SU-DHL-6 (cell line): ENCODE results near the gene CST11.

Source experiments
- H2AFZ ChIP-seq: fragments of 200-600 bp; sonication (generic); 2 replicates; pipeline ENCODE4 v1.6.1; 2014; ENCODE audit warnings: low read depth, mild to moderate bottlenecking, moderate library complexity, mixed read lengths, antibody characterized with exemption, low read length; ENCODE audit not compliant: severe bottlenecking
- H3F3A ChIP-seq: fragments of 200-600 bp; shearing (Covaris generic); 2 replicates; pipeline ENCODE4 v1.6.0; 2016; ENCODE audit warnings: antibody characterized with exemption, mild to moderate bottlenecking; ENCODE audit not compliant: insufficient read depth
- H3K27ac ChIP-seq: fragments of 200-600 bp; sonication (generic); 2 replicates; pipeline ENCODE4 v1.5.1; 2016; ENCODE audit warnings: low read depth, mild to moderate bottlenecking, low read length, moderate library complexity, mixed read lengths
- H3K27me3 ChIP-seq: fragments of 200-600 bp; sonication (generic), shearing (Covaris generic); 2 replicates; pipeline ENCODE4 v1.6.0; 2014; ENCODE audit warnings: mild to moderate bottlenecking, low read length
- H3K36me3 ChIP-seq: fragments of 200-600 bp; sonication (generic); 2 replicates; pipeline ENCODE4 v1.6.1; 2014; ENCODE audit warnings: mild to moderate bottlenecking, low read length, mixed read lengths
- H3K4me2 ChIP-seq: fragments of 300-600, 200-600 bp; shearing (Covaris generic), sonication (generic); 2 replicates; pipeline ENCODE4 v1.6.0; 2014; ENCODE audit warnings: low read length, low read depth, mild to moderate bottlenecking; ENCODE audit not compliant: poor library complexity, severe bottlenecking
- H3K4me3 ChIP-seq: fragments of 200-600 bp; sonication (generic); 2 replicates; pipeline ENCODE4 v1.5.1; 2014; ENCODE audit warnings: antibody characterized with exemption, low read length, mild to moderate bottlenecking, mixed read lengths; ENCODE audit not compliant: insufficient read depth, poor library complexity, severe bottlenecking
- H3K79me2 ChIP-seq: fragments of 200-600 bp; sonication (generic); 2 replicates; pipeline ENCODE4 v1.6.1; 2014; ENCODE audit warnings: mild to moderate bottlenecking, low read length, moderate library complexity; ENCODE audit not compliant: insufficient read depth
- H3K9ac ChIP-seq: fragments of 200-600 bp; sonication (generic); 2 replicates; pipeline ENCODE4 v1.7.0; 2014; ENCODE audit warnings: mild to moderate bottlenecking, low read length
- H3K9me2 ChIP-seq: fragments of 200-600 bp; sonication (generic); replicated peaks from 2 replicates; pipeline ENCODE4 v1.6.1; 2014; ENCODE audit warnings: low read length; ENCODE audit not compliant: insufficient read depth
- H3K9me3 ChIP-seq: fragments of 200-600 bp; sonication (generic); 2 replicates; pipeline ENCODE4 v1.6.1; 2014; ENCODE audit warnings: low read length, mixed read lengths; ENCODE audit not compliant: insufficient read depth
- H4K20me1 ChIP-seq: fragments of 200-600 bp; sonication (generic); 2 replicates; pipeline ENCODE4 v1.6.1; 2014; ENCODE audit warnings: low read depth, mild to moderate bottlenecking, antibody characterized with exemption, low read length, moderate library complexity, mixed read lengths
- CTCF ChIP-seq: fragments of 200-600 bp; sonication (generic); IDR thresholded peaks from one replicate; pipeline ENCODE4 v1.5.1; 2017; ENCODE audit warnings: antibody characterized with exemption, mild to moderate bottlenecking, low read length, moderate library complexity; ENCODE audit not compliant: insufficient read depth, poor library complexity, severe bottlenecking
- EZH2phosphoT487 ChIP-seq: fragments of 200-600 bp; sonication (generic), shearing (Covaris generic); conservative IDR thresholded peaks from 2 replicates; pipeline ENCODE4 v1.6.1; 2018; ENCODE audit warnings: mild to moderate bottlenecking, antibody characterized with exemption, low read length, moderate library complexity, mixed read lengths

Gene CST11

GRCh38 chr20:23435626-23436539, 16.8 kb downstream of the CST11 start:
- no peaks in the 10 kb centered on the region for H3K9me3 ChIP-seq

GRCh38 chr20:23434521-23435313, 18.0 kb downstream of the CST11 start:
- Histone ChIP-seq H3K36me3 (no peaks in the 10 kb centered on the region), H4K20me1 (no peaks in the 10 kb centered on the region), H3K79me2 (no peaks in the 10 kb centered on the region), H3K4me3 (no peak overlapping the region), H3K9me3 (no peaks in the 10 kb centered on the region), H2AFZ (no peak overlapping the region), H3K4me2 (no peak overlapping the region), H3K9me2 (no peaks in the 10 kb centered on the region), H3K27me3 (no peaks in the 10 kb centered on the region), H3F3A (no peaks in the 10 kb centered on the region), H3K27ac (no peak overlapping the region), H3K9ac (no peak overlapping the region)
- TF ChIP-seq EZH2phosphoT487 (no peak), CTCF (no peak)

More at GRCh38 chr20:23435626-23436539, 16.8 kb downstream of the CST11 start:
- H3K27me3 ChIP-seq = no peaks in the 10 kb centered on the region
- TF ChIP-seq EZH2phosphoT487 (no peak), CTCF (no peak)
- H3K27ac ChIP-seq = no peak overlapping the region
- H3K4me2 ChIP-seq = no peak overlapping the region
- H2AFZ ChIP-seq = no peak overlapping the region
- H3K79me2 ChIP-seq = no peaks in the 10 kb centered on the region
- no peaks in the 10 kb centered on the region for H3K9me2 ChIP-seq
- no peak overlapping the region for H3K9ac ChIP-seq
- H3K36me3 ChIP-seq = no peaks in the 10 kb centered on the region
- no peaks in the 10 kb centered on the region for H4K20me1 ChIP-seq
- no peak overlapping the region for H3K4me3 ChIP-seq
- no peaks in the 10 kb centered on the region for H3F3A ChIP-seq

GRCh38 chr20:23433628-23434027, 19.0 kb downstream of the CST11 start:
- no peak for TF ChIP-seq CTCF
- TF ChIP-seq EZH2phosphoT487 = no peak
- Histone ChIP-seq H3F3A (no peaks in the 10 kb centered on the region), H3K27ac (no peak overlapping the region), H2AFZ (no peak overlapping the region), H3K4me3 (no peak overlapping the region), H3K9ac (no peak overlapping the region), H3K27me3 (no peaks in the 10 kb centered on the region), H3K9me3 (no peaks in the 10 kb centered on the region), H4K20me1 (no peaks in the 10 kb centered on the region), H3K36me3 (no peaks in the 10 kb centered on the region), H3K9me2 (no peaks in the 10 kb centered on the region), H3K79me2 (no peaks in the 10 kb centered on the region), H3K4me2 (no peak overlapping the region)
